Measurements from ENCODE around the gene LIMD2.
"Not testable (repeated sequence)": the region's sequence is repeated elsewhere in the genome, so short reads cannot be mapped to it uniquely, and the experiment has no call there.

LIMD2 gene

GRCh38 chr17:63699638-63700527 is at the start of gene LIMD2:
LIMD2 (minus strand) TSS chr17:63700125; CDS start chr17:63699298, 827 bp downstream.
- peak; percentile 79 for DNase-seq

- DNase-seq: peak; percentile 99
Measured at GRCh38 chr17:63741408-63742173, 41.7 kb upstream of the LIMD2 start, which contains the start of gene STRADA. STRADA (minus strand) TSS chr17:63741799; CDS start chr17:63728369, 13,430 bp downstream.

GRCh38 chr17:63741143-63741407 is 41.1 kb upstream of the LIMD2 start:
- DNase-seq: no peak

GRCh38 chr17:63740464-63741142 is 40.7 kb upstream of the LIMD2 start:
- DNase-seq: no peak

- no peak for DNase-seq
Measured at GRCh38 chr17:63735691-63736090, 35.8 kb upstream of the LIMD2 start.

- DNase-seq: no peak
Measured at GRCh38 chr17:63722403-63722802, 22.5 kb upstream of the LIMD2 start.

GRCh38 chr17:63720194-63720593 is 20.3 kb upstream of the LIMD2 start:
- DNase-seq: not testable (repeated sequence)

- no peak for DNase-seq
Measured at GRCh38 chr17:63718988-63719387, 19.1 kb upstream of the LIMD2 start.

- no peak for DNase-seq
Measured at GRCh38 chr17:63716426-63716825, 16.5 kb upstream of the LIMD2 start.

GRCh38 chr17:63714550-63715277 is 14.8 kb upstream of the LIMD2 start:
- DNase-seq: no peak

GRCh38 chr17:63709110-63709509 is 9.2 kb upstream of the LIMD2 start:
- DNase-seq: no peak

- DNase-seq: no peak
Measured at GRCh38 chr17:63707151-63707550, 7.2 kb upstream of the LIMD2 start.

- DNase-seq: no peak
Measured at GRCh38 chr17:63706336-63707082, 6.6 kb upstream of the LIMD2 start.

- DNase-seq: no peak
Measured at GRCh38 chr17:63705657-63706056, 5.7 kb upstream of the LIMD2 start.

- no peak for DNase-seq
Measured at GRCh38 chr17:63704836-63705235, 4.9 kb upstream of the LIMD2 start.

GRCh38 chr17:63704259-63704576 is 4.3 kb upstream of the LIMD2 start:
- no peak for DNase-seq

- no peak for DNase-seq
Measured at GRCh38 chr17:63703556-63704258, 3.8 kb upstream of the LIMD2 start.

GRCh38 chr17:63703029-63703428 is 3.1 kb upstream of the LIMD2 start:
- DNase-seq: no peak

GRCh38 chr17:63702721-63703015 is 2.7 kb upstream of the LIMD2 start:
- no peak for DNase-seq

GRCh38 chr17:63701868-63702720 is 2.2 kb upstream of the LIMD2 start:
- DNase-seq: peak; percentile 86

- DNase-seq: no peak
Measured at GRCh38 chr17:63701456-63701820, 1.5 kb upstream of the LIMD2 start.

All from activated CD4-positive, alpha-beta T cell treated with anti-CD3 and anti-CD28 coated beads, Interleukin-2, amount 50 U/mL, for 16 hours (primary cell).